ENCODE measurements around the gene DSG4. TPM values are rescaled to one million over a fixed set of nuclear protein-coding genes. Genes with fewer than 3 reads are reported as not detected.

DSG4 gene
- not detected in 5 replicates for total RNA-seq (2022; extraction: Qiagen RNA extraction)

GRCh38 chr18:31376477-31376876, at the start of gene DSG4:
Gene DSG4, plus strand, starts transcription at chr18:31376777. Its CDS starts 135 bp downstream, at chr18:31376912.

GRCh38 chr18:31447530-31448191, 71.1 kb downstream of the DSG4 start, which contains the start of gene DSG3:
Gene DSG3, plus strand, starts transcription at chr18:31447741. Its CDS starts 137 bp downstream, at chr18:31447878.

Other genes with a start within 250 kb of the DSG4 start
- not detected in 5 replicates for gene DSC1, start 213.9 kb upstream of the DSG4 start, total RNA-seq (2022; extraction: Qiagen RNA extraction)
- not detected in 5 replicates for gene DSG1, start 58.6 kb upstream of the DSG4 start, total RNA-seq (2022; extraction: Qiagen RNA extraction)
- 0.01 TPM in 3 of 5 replicates, not detected in the others for gene DSG3, start 71.0 kb downstream of the DSG4 start, total RNA-seq (2022; extraction: Qiagen RNA extraction)
- gene DSG2, start 121.4 kb downstream of the DSG4 start, total RNA-seq (2022; extraction: Qiagen RNA extraction): 42.8 to 70.7 TPM (median 58.8 TPM) in 5 replicates
- 0.08 to 0.24 TPM (median 0.14 TPM) in 4 of 5 replicates, not detected in the other for gene TTR, start 215.1 kb downstream of the DSG4 start, total RNA-seq (2022; extraction: Qiagen RNA extraction)

All from A549 treated with CORT108297 at 1 μM for 4 hours (cell line).